ENCODE data around the gene SASH1. TPM values are rescaled to one million over a fixed set of nuclear protein-coding genes. Genes with fewer than 3 reads are reported as not detected.

Gene SASH1
- total and polyA plus RNA-seq, 9 of the 15 experiments (the other 6 are each of a cell fraction or from before 2014, with no cell fraction given): 0.35 to 3.5 (median 1.6) TPM

- CTCF ChIA-PET (ENCODE audit: low intra/inter-chr PET ratio): no interaction called here
- DNase-seq (ENCODE audit: extremely low read depth in 1 of 4, low spot score in 3 of 4): no peak
- no TSS peak for BruUV-seq (replicated peaks)
- in situ Hi-C loops (cut with MboI): no loop called here
- no peak for FAIRE-seq
- Histone ChIP-seq H3K9me3 (replicated peaks; ENCODE audit: control insufficient read depth, insufficient read depth, low read depth, low read length) (no peaks in the 10 kb centered on the region), H3K36me3 (ENCODE audit: control insufficient read depth, insufficient read depth, low read length) (no peaks in the 10 kb centered on the region), H3K4me3 (no peak overlapping the region), H3K9me1 (ENCODE audit: control insufficient read depth, insufficient read depth, low read length) (no peaks in the 10 kb centered on the region), H3K9ac (ENCODE audit: insufficient read depth in 1 of 2, low read depth in 2 of 2, low read length in 2 of 2) (no peak overlapping the region), H2AFZ (ENCODE audit: low read depth, low read length) (no peak overlapping the region), H3K79me2 (ENCODE audit: control insufficient read depth, insufficient read depth, low read length) (no peaks in the 10 kb centered on the region), H3K27ac (ENCODE audit: extremely low read depth, low read depth, low read length) (no peak overlapping the region), H3K4me2 (ENCODE audit: insufficient read depth, low read length) (no peak overlapping the region), H3K4me1 (replicated peaks in 1 of 2; ENCODE audit: control insufficient read depth in 2 of 2, insufficient read depth in 2 of 2, low read length in 2 of 2) (no peaks in the 10 kb centered on the region), H3K27me3 (ENCODE audit: control insufficient read depth in 2 of 2, insufficient read depth in 2 of 2, low read length in 2 of 2) (peaks cover 25 to 53% of the 10 kb centered on the region in 2 experiments), H4K20me1 (replicated peaks; ENCODE audit: control insufficient read depth, insufficient read depth, low read length) (peaks cover 5% of the 10 kb centered on the region; the same call in 1 of the 2 replicates)
- POLR2A ChIA-PET: no interaction called here
- intact Hi-C loops (cut with micrococcal nuclease): no loop called here
- WGBS (ENCODE audit: insufficient coverage, low coverage, missing lambda C conversion rate): 5% methylated on average over 3 of the region's 3 CpGs
- no peak for ATAC-seq
- no peak for TF ChIP-seq PBX2 (CRISPR knock-in tag; IDR thresholded peaks at IDR 0.05; ENCODE audit: low read depth)
- peak; percentile 44 for TF ChIP-seq PBX2 (tag; conservative IDR thresholded peaks at IDR 0.05; ENCODE audit: low read depth)
- no peak for TF ChIP-seq ZBTB34 (CRISPR knock-in tag; IDR thresholded peaks at IDR 0.05)
- TF ChIP-seq ZFP30 (CRISPR knock-in tag; IDR thresholded peaks at IDR 0.05; ENCODE audit: borderline replicate concordance): no peak
- no peak for TF ChIP-seq SOX6 (IDR thresholded peaks at IDR 0.05)
- no peak for TF ChIP-seq TRIM25 (IDR thresholded peaks at IDR 0.05; ENCODE audit: borderline replicate concordance)
- TF ChIP-seq FOXJ2 (tag; IDR thresholded peaks at IDR 0.05): no peak
- TF ChIP-seq MEIS2 (IDR thresholded peaks at IDR 0.05; ENCODE audit: partially characterized antibody): peak; percentile 72
- no peak for TF ChIP-seq ELK3 (CRISPR knock-in tag; IDR thresholded peaks at IDR 0.05)
- TF ChIP-seq ZNF707 (CRISPR knock-in tag; conservative IDR thresholded peaks at IDR 0.05): no peak
- peak; percentile 65 for TF ChIP-seq PKNOX1 (IDR thresholded peaks at IDR 0.05)
- TF ChIP-seq ARID1B (IDR thresholded peaks at IDR 0.05): no peak
These were observed 22.4 kb downstream of the SASH1 start for GRCh38 chr6:148365041-148365440.
